HG03175 (cell line): ENCODE data around the gene SDC1.

Experiments
- ATAC-seq: cut with Tn5 transposase; IDR thresholded peaks from one replicate; pipeline ENCODE4 v1.9.1; 2021; ENCODE audit warnings: mild to moderate bottlenecking, moderate library complexity; ENCODE audit not compliant: unreplicated experiment

The SDC1 gene

DNA sequence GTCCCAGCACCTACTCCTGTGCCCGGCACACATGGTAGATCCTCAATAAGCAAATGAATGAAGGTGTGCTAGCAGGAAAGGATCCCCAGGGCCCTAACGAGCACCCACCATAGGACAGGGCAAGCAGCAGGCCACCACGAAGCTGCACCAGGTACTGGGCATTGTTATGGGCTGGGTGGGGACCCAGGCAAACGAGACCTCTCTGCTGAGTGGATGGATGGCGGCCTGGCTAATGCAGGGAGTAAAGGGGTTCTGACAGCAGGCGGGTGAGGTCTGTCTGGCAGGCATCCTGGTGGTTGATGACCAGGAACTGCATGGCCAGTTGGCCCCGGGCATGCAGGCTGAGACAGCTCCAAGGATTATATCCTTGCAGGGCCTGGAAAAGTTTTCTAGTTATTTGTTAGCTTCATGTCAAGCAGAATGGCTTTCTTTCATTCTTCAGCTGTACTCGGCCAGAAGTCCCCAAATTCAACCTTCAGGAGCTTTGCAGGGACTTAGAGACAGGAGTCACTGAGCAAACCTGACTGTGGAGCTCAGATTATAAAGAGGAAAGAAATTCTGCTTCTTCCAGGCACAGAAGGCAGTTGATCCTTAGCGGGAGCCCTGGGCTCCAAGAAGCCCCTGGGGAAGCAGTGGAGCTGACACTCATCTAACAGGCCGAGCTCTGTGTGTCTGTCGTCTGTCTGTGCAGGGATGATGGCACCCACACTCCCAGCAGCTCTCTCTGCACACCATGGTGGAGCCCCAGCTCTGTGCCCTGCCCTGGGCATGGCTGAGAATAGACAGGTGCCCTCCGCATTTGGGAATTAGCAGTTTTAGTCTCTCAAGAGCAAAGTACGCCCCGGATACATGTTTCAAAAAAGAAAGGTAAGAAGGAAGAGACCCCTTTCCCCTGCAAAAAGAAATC lies 51.2 kb downstream of the SDC1 start:
- no peak for ATAC-seq

DNA sequence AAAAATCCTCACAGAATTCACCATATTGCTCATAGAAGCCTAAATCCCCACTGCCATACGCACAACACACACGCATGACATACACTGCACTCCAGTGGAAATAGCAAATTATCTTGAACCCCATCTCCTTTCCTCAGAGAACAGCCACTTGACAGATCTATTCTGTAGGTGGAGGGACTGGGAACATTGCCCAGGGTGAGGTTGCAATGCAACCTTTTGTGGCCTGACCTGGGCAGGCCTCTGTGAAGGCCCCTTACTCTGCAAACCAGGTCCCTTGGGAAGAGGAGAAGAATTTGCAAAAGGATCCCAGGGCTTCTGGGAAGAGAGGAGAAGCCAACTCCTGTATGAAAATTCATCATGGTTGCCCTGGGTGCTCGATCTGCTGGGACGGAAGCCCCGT lies 51.9 kb downstream of the SDC1 start:
- no peak for ATAC-seq

DNA sequence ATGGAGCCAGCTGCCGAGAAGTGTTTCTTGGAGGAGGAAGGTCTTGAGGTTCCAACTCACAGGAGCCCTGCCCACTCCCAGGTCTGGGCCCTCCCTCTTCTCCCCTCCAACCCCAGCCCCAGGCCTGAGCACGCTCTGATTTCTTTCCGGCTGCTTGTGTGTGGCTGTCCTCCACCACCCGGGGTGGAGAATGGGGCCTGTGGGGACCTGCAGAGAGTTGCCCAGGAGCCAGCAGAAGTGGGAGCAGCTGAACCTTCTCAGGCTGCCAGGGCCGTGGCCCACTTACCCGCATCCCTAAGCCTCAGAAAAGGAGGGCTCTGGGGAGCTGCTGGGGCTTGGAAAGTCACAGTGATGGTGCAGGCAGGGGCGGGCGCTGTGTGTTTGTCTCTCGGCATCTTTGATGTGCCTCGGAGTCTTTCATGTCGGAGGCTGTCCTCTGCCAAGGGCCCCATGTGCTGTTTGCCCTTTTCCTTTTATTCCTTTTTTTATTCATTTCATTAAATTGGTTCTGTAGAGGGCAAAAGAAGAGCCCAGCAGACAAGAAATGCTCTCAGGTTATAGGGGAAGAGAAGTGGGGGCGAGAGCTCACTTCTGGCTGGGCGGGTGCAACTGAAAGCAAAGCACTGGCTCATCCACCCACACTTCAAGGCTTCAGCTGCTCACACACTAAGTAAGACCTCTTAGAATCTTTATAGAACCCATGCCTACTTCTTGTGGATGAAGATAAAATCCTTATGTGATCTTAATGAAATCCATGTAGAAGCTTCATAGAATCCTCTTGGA lies 52.5 kb downstream of the SDC1 start:
- ATAC-seq = no peak

DNA sequence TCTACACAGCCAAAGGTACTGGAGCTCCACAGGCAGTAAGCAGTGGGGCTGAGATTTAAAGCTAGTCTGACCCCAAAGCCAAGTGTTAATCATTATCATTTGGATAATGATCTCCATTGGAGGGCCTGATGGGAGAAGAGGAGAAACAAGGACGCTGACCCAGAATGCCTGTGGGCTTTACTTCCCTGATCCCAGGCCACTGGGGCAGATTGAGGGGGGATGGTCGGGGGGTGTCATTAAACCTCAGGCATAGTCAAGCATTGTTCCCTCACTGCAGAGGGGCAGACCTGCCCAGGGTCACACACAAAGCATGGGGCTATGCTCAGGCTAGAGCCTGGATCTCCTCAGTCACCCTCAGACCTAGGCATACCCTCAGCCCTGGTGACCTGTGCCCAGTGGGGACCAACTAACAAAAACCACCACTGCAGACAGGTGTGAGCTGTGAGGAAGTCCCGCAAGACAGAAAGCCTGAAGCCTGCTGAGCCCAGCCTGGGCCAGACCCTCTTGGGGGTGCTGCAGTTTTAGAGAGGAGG lies 53.4 kb downstream of the SDC1 start:
- ATAC-seq = no peak

DNA sequence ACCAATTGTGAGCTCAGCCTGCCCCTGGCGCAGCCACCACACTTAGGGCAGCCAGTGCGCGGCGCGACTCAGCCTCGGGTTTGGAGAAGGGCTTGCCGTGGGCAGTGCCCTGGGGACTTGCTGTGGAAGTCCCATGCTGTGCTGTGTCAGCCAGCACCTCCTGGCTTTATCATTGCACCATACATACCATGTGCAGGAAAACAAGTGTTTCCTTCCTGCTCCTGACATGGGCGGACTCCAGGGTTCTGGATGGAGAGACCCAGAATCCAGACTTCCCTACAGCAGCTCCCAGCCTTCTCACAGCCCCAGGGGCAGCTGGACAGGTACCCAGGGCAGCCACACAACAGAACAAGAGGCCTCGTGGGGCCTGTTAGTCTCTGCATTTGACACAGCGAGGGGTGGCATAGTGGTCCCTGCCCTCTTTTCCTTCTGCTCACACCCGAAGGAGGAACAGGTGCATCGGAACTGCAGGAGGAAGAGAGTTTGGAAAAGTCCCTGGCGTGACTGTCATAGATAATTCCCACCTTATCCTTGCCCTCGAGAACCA lies 54.2 kb downstream of the SDC1 start:
- ATAC-seq = no peak

DNA sequence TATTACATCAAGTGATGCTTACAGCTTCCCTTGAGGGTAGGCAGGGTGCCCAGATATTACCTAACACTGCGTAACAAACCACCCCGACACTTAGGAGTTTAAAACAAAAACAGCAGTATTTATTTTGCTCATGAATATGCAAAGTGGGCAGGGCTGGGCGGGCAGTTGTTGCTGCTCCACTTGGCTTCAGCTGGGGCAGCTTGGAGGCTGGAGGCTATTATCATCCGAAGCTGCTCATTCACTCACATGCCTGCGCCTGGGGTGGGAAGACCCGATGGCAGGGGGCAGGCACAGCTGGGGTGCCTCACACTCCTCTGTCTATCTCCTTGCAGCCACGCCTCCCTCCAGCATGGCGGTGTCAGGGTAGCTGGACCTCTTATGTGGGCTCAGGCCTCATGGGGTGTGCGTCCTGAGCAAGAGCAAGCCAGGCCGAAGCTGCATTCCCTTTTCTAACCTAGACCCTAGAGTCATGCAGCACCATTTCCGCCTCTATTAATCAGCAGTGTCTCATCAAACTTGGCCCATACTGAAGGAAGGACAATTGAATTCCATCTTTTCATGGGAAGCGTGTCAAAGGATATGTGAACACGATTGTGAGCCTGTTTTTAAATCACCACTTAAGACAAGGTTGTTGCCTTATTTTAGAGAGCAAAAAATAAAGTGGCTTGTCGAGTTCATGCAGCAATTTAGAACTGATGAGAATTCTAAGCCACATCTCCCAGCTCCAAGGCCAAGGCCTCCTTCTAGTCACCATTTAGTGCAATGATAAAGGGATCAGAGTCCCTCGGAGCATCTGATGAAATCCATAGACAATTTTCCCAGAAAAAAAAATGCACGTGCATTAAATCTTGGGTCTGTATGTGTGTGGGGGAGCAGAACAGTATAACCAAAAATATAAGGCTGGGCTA lies 54.9 kb downstream of the SDC1 start:
- ATAC-seq = no peak

DNA sequence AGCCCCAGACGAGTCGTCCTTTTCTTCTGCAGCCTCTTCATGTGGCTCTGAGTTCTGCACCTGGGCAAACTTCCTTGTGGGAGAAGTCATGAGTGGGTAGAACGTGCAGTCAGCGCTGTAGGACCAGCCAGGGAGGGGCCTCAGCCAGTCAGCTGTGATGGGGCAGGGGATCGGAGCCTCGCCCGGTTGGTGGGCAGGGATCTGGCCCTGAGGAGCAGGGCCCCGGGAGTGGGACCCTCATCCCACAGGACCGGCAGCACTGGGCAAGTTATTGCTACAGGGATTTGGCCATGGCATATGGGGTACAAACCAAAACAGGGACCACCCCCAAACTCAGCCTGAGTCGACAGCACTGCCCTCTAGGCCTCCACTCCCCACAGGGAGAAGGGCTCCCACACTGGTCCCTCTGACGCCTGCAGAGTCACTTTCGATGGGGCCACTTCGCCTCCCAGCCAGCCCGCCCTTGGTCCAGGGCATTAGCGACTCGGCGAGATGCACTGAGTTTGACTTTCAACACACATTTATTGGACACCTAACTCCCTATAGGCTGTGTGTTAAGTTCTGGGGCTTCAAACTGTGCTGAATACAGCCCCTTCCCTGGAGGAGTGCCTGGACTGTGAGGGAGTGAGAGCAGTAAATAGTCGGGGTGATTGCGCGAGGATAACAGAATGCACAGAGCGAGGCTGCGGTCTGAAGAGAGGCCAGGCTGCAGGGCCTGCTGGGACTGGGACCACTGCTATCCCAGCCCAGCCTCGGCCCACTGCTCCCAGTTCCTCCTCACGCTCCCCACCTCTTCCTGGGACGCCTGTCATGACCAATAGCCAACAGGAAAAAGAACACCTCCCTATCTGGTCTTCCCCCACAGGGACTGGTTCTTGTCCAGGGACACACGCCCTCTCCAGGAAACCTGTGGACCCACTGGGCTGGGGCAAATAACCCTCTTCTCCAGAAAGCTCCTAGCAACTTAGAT lies 55.9 kb downstream of the SDC1 start:
- no peak for ATAC-seq

DNA sequence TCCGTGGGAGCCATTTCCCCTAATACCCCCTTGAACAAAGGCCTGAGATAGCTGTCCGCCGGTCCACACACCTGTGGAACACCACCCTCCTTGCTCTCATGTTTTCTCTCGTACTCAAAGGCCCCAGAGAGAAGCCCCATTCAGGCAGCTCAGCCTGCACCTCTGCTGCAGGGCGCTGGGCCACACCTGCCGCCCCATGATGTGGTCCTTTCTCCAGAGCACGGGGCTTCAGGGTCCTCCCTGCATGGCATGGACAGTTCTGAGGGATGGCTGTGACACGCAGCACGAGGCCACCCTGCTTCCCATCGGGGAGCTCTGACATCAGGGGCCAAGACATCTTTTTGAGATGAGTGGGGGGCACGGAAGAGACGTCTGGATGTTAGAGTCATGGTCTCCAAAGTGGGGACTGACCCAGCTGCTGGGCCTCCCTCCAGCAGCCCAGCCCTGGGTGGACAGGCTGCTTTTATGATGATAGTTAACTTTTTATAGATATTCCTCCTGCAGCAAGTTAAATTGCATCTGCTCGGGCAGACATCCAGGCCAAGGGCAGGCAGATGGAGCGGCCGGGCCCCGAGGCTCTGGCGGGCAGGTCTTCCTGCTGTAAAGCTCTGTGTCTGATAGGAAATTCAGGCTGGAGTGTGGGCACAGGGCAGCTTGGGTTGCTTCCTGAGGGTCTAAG lies 56.7 kb downstream of the SDC1 start:
- no peak for ATAC-seq

DNA sequence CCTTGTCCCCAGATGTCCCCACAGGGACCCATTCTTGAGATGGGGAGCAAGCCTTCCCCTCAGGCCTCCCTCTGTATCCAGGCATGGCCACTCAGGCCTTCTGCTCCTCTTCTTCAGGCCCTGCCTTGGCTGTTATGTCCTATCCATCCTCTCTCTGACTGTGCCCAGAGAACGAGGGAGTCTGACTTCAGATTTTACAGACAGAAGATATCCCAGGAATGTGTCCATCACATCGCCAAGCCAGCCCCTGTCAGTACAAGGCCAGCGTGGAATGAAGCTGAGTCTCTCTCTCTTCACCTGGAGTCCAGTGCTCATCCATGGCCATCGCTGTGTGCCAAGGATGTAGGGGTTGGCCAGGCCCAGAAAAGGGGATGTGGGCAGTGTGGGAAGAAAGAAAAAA lies 57.6 kb downstream of the SDC1 start:
- no peak for ATAC-seq

DNA sequence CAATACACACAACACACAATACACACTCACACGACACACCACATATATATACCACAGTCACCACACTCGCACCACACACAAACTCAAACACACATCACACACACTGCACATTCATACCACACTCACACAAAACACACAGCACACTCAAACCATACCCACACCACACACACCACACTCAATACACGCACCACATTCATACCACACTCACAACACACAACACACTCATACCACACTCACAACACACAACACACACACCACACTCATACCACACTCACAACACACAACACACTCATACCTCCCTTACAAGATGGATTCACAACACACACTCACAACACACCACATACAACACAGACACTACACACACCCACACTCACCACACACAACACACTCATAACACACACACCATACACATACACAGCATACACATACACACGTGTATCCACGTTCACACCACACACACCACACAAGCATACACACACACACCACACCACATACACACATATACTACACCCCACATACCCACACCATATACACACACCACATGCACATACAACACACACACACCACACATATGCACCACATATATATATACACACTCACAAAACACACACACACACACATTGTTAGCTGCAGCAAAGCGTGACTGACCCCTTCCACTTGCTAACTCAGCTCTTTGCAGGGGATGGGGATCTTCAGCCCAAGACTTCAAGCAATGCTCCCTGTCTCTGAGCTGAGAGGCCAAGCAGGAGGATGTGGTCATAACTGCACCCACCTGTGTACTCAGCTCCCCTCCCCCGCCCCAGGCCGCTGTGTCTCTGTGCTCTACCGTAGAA lies 59.0 kb downstream of the SDC1 start:
- ATAC-seq = no peak

DNA sequence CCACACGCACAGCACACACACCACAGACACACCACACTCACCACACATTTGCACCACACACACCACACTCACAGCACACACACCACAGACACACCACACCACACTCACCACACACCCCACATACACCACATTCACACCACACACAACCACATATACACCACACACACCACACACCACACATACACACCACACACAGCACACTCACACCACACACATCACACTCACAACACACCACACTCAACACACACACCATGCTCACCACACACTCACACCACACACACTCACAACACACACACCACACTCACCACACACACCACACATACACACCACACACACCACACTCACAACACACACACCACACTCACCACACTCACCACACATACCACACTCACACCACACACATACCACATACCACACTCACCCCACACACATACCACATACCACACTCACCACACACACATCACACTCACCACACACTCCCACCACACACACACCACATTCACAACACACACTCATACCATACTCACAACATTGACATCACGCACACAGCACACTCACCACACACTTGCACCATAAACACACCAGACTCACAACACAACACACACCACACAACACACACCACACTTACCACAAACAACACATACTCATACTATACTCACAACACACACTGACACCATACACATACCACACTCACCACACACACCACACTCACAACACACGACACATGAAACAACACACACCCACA lies 60.0 kb downstream of the SDC1 start:
- no peak for ATAC-seq

DNA sequence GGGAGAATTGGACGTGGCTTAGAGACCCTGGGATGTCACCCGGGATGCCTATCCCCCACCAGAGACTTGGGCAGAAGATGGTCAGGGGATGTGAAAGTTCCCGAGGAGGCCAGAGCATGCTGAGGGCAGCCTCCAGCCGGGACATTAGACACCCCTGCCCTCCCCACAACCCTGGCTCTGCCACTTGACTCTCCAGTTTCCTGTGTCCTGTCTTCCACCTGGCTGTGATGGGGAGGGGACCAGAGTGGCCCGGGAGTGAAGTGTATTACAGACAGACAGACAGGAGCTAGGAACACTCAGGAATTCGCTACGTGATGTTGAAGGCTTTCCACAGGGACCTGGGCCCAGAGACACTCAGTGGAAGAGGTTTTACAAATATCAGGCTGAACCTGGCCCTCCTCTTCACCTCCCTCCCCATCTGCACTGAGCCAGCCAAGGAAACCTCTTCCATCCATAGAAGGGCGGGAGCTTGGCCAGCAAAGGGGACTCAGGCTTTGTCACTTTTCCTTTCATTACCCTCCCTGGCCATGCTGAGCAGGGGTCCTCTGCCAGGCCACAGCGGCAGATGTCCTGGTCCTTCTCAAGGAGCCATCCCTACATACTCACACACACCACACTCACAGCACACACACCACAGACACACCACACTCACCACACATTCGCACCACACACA lies 60.7 kb downstream of the SDC1 start:
- no peak for ATAC-seq

DNA sequence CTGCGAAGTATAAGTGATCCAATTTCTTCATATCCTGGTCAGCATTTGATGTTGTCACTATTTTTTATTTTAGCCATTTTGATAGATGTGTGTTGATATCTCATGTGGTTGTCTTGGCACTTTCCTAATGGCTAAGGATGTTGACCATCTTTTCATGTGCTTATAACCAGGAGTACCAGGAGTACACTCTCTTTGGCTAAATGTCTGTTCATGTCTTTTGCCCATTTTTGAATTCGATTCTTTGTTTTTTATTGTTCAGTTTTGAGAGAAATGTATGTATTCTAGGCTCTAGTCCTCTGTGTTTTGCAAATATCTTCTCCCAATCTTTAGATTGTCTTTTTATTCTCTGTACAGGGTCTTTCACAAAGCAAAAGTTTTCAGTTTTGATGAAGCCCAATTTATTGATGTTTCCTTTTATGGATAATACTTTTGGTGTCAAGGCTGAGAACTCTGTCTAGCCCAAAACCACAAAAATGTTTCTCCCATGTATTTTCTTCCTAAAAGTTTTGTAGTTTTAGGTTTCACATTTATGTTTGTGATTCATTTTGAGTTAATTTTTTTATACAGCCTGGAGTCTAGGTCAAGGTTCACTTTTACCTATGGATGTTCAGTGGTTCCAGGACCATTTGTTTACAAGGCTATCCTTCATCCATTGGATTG lies 65.4 kb downstream of the SDC1 start:
- no peak for ATAC-seq

DNA sequence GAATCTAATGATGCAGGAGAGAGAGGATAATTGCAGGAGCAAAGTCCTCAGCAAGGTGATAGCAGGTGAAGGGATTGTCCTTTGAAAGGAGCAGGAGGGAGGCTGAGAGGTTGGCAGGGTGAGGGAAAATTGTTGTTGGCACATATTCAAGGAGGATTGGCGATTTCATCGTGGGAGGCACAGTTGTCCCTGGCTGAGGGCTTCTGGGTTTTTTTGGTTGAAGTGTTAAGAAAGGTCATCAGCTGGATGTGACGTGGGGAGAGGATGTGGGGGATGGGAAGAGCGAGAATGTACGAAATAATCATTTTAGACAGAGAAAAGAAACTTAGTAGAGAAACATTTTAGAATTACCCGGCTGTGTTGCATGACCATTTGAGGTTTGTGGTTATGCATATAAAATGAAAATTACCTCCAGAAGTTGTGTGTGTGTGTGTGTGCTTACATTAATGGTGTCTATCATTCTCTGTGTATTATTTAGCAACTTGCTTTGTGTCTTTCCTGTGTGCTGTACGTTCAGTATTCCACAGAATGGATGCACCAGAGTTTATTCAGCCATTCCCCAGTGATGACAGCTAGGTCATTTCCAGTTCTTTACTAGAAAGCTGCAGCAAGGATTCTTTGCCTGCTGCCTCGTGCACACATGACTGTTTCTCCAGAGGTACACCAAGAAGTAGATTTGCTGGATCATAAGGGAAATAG lies 67.6 kb downstream of the SDC1 start:
- ATAC-seq = no peak

DNA sequence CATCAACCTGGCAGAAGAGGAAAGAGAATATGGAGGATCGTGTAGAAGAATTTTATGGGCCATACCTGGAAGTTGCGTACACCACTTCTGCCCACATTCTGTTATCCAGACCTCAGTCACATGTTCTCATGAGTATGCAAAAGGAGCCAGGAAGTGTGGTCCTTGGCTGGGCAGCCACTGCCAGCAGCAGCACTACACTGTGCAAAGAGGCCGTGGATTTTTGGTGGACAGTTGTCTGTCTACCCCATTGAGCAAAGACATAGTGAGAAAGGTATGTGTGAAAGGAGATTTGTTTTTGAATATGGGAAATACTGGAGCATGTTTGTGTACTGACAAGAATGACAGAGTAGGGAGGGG lies 68.1 kb downstream of the SDC1 start:
- ATAC-seq = no peak
